HEK293T (cell line): ENCODE results near the gene ANKS4B.

Source experiments
- ARNT ChIP-seq: fragments of 450-650 bp; IDR thresholded peaks from 2 replicates; pipeline ENCODE4 v1.6.1; 2017; ENCODE audit warnings: mild to moderate bottlenecking
- ELF4 ChIP-seq: fragments of 450-650 bp; IDR thresholded peaks from 2 replicates; pipeline ENCODE4 v1.6.1; 2017; ENCODE audit warnings: antibody characterized with exemption
- FOXK2 ChIP-seq: fragments of 450-650 bp; IDR thresholded peaks from 2 replicates; pipeline ENCODE4 v1.6.1; 2016; ENCODE audit warnings: mild to moderate bottlenecking
- FOXM1 ChIP-seq: fragments of 450-650 bp; IDR thresholded peaks from 2 replicates; pipeline ENCODE4 v1.6.1; 2017; ENCODE audit warnings: mild to moderate bottlenecking, borderline replicate concordance
- LEF1 ChIP-seq: fragments of 450-650 bp; IDR thresholded peaks from 2 replicates; pipeline ENCODE4 v1.6.1; 2017; ENCODE audit warnings: mild to moderate bottlenecking, borderline replicate concordance
- ZNF384 ChIP-seq: fragments of 450-650 bp; IDR thresholded peaks from 2 replicates; pipeline ENCODE4 v1.6.1; 2016

DNA sequence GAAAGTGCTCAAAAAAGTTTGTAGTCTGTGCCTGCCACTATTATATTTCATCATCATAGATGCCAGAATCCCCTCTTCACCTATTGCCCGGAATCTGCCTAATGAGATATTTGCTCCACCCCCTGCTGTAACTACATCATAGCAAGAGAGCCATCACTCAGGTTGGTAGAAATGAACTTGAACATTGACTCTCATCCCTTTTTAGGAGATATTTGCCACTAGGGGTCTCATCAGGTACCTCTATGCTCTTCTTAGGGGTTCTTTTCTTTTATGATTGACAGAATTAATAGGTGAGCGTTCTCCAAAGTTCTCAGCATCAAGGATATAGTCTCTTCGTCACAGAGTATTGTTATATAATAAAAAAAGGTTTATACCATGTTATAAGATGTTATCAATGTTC lies 20.0 kb downstream of the ANKS4B start:
- TF ChIP-seq FOXK2 = no peak
- TF ChIP-seq ELF4 = no peak
- no peak for TF ChIP-seq FOXM1
- no peak for TF ChIP-seq ZNF384
- TF ChIP-seq ARNT = no peak
- TF ChIP-seq LEF1 = no peak
